Body of pancreas (tissue), 4 donors: ENCODE measurements around the gene FAM83F. TPM values are rescaled to one million over a fixed set of nuclear protein-coding genes. Genes with fewer than 3 reads are reported as not detected.

Source experiments
- ATAC-seq: fragments of 150-250 bp; one replicate; pipeline ENCODE4 v1.9.1; 2016
- DNase-seq, 4 donors: peaks; one replicate each; pipeline ENCODE4 v3.0.0-alpha.2; 2019
- H3K27ac ChIP-seq, 4 donors: fragments of 200-600 bp; sonication (generic); 1 replicate in 3 of 4; 2 replicates in 1 of 4; pipeline versions ENCODE4 v1.5.1 to v1.6.1; 2016 to 2019; ENCODE audit warnings: mild to moderate bottlenecking in 1 of 4, mixed read lengths in 1 of 4, moderate library complexity in 1 of 4
- H3K27me3 ChIP-seq, 2 donors: fragments of 200-600 bp; sonication (generic); one replicate each; pipeline ENCODE4 v1.6.0; 2016; ENCODE audit warnings: mild to moderate bottlenecking in 1 of 2
- H3K36me3 ChIP-seq, 2 donors: fragments of 200-600 bp; sonication (generic); replicated peaks in 1 of 2; 2 replicates each; pipeline ENCODE4 v1.5.1; 2016; ENCODE audit warnings: low read depth in 2 of 2; ENCODE audit not compliant: insufficient read depth in 1 of 2
- H3K4me1 ChIP-seq: fragments of 200-600 bp; sonication (generic); one replicate; pipeline ENCODE4 v1.6.0; 2016
- H3K4me3 ChIP-seq, 2 donors: fragments of 200-600 bp; sonication (generic); 1 replicate in 1 of 2; 2 replicates in 1 of 2; pipeline ENCODE4 v1.5.1; 2016 to 2019
- H3K9me3 ChIP-seq, 3 donors: fragments of 200-600 bp; sonication (generic); 1 replicate in 2 of 3; 2 replicates in 1 of 3; pipeline ENCODE4 v1.5.1; 2016
- POLR2A ChIP-seq, 3 donors: fragments of 450-650 bp; IDR thresholded peaks; one replicate each; pipeline ENCODE4 v1.6.1; 2016; ENCODE audit warnings: antibody characterized with exemption in 3 of 3, mild to moderate bottlenecking in 2 of 3
- WGBS, 2 donors: methylation state at CpG; one replicate each; pipeline ENCODE4 v1.1.5; 2017; 5-methylcytosine and 5-hydroxymethylcytosine counted together
- intact Hi-C: fragments of 100-400 bp; cut with DNase I; formaldehyde crosslinking; loops from one replicate; pipeline ENCODE4 v1.15.1; 2023
- total RNA-seq, 2 donors: library from RNA; depleted of rRNA; stranded (reverse); fragments of >200 nt; gene quantifications; one replicate each; pipeline ENCODE4 v1.1.0, GENCODE V29; 2016
- TF ChIP-seq, protein P1 (sequence below), 7 experiments: fragments of 450-650 bp in 4 of 7; fragments of 200-600 bp in 3 of 7; sonication (generic) in 3 of 7; IDR thresholded peaks; one replicate each; pipeline ENCODE4 v1.5.1; 2016 to 2019; ENCODE audit warnings: antibody characterized with exemption in 7 of 7

Gene FAM83F
- total RNA-seq, 2 donors from 2014 or later, result 8.9 to 9.1 TPM

DNA sequence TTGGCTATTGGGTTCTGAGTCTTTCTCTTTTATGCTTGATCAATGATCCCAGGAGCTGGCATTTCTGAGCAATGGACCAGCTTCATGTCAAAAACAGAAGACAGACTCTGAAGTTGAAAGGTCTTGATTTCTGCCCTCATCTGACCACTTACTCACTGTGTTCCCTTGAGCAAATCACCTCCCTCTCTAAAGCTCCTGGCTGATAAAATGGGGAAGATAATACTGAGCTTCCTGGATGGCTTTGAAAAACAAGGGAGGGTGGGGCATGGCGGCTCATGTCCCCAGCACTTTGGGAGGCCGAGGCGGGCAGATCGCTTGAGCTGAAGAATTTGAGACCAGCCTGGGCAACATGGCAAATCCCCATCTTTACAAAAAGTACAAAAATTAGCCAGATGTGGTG lies 6.4 kb downstream of the FAM83F start:
- Histone ChIP-seq H3K9me3 (no peaks in the 10 kb centered on the region), H3K4me1 (peaks cover 69% of the 10 kb centered on the region), H3K27ac (no peak overlapping the region), H3K4me3 (no peak overlapping the region), H3K27me3 (no peaks in the 10 kb centered on the region), H3K36me3 (no peaks in the 10 kb centered on the region)
- ATAC-seq (no peak), DNase-seq (no peak)
- intact Hi-C loops, result no loop called here
- 94 to 97% methylated on average over 4 of the region's 4 CpGs for WGBS, 2 donors
- TF ChIP-seq, protein P1, sequence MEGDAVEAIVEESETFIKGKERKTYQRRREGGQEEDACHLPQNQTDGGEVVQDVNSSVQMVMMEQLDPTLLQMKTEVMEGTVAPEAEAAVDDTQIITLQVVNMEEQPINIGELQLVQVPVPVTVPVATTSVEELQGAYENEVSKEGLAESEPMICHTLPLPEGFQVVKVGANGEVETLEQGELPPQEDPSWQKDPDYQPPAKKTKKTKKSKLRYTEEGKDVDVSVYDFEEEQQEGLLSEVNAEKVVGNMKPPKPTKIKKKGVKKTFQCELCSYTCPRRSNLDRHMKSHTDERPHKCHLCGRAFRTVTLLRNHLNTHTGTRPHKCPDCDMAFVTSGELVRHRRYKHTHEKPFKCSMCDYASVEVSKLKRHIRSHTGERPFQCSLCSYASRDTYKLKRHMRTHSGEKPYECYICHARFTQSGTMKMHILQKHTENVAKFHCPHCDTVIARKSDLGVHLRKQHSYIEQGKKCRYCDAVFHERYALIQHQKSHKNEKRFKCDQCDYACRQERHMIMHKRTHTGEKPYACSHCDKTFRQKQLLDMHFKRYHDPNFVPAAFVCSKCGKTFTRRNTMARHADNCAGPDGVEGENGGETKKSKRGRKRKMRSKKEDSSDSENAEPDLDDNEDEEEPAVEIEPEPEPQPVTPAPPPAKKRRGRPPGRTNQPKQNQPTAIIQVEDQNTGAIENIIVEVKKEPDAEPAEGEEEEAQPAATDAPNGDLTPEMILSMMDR (IDR thresholded peaks at IDR 0.05), result no peak
- no peak for TF ChIP-seq POLR2A (IDR thresholded peaks at IDR 0.05)

DNA sequence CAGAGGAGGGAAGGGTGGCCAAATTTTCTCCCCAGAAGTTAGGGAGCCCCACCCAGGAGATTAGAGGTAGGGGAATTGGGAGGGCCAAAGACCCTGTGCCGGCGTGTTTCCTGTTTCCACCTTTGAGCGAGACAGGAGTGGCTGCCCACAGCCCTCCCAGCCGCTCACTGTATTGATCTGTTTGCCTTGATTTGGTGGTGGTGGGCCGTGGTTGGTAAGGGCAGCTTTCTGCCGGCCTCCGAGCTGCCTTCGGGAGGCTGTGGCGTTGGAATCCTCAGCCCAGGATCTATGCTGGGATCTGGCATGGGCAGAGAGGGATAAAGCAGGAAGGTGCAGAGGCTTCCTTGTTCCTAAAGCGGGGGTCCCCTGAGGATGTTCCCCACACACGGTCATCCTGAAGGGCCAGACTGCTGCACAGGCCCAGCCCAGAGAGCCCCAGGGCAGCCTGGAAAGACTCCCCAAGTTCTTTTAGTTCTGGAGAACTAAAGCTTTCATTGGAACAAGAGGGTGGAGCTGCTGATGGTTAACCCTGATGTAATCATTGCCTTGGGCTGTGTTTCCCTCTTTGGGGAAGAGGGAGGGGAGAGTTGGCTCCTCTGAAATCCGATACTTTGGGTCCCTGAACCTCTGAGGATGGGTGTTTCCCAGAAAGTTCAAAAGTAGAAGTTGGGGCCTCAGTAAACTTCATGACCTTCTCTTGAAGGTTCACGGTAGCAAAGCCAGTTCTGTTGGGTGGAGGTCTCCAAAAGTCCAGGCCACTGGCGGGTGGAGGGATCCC lies 7.2 kb downstream of the FAM83F start:
- Histone ChIP-seq H3K4me1 (peaks cover 60% of the 10 kb centered on the region), H3K27ac (no peak overlapping the region), H3K9me3 (no peaks in the 10 kb centered on the region), H3K36me3 (no peaks in the 10 kb centered on the region), H3K27me3 (no peaks in the 10 kb centered on the region), H3K4me3 (no peak overlapping the region)
- ATAC-seq, result no peak
- intact Hi-C loops, result no loop called here
- DNase-seq, result no peak
- TF ChIP-seq POLR2A (IDR thresholded peaks at IDR 0.05), result no peak
- TF ChIP-seq, protein P1 (IDR thresholded peaks at IDR 0.05), result no peak
- WGBS, 2 donors, result 72% methylated on average over 11 to 14 of the region's 14 CpGs

DNA sequence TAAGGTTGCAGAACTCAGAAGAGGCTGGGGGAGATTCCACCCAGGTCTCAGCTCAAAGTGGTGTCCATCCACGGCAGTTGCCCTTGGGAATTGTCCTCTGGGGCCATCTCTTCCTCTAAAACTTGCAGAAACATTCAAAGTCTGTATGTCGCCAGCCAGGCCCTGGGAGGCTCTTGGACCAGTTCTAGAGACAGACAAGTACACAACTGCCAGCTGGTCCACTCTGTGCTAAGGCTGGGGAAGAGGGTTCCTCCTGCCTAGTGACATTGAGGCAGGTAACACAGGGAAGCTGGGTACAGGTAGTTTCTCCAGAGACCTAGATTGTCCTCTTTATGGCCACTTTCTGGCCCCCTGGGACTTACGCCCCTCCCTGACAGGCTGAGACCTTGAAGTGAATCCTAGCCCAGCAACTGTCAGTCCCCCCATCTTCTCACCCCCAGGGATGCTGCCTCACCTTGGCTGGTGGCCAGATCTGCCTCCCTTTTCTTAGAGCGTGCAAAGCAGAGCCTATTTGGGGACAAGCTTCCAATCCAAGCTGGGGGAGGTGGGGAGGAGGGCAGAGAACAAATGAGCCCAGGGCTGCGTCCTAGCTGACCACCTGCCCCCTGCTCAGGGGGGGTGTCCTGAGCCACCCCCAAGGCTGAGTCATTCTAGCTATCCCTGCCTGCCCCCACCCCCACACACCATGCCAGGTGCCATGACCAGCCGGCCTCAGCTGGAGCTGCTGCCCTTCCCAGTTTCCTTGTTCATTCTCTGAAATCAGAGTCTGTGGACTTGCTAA lies 8.4 kb downstream of the FAM83F start:
- intact Hi-C loops, result no loop called here
- Histone ChIP-seq H3K27ac (no peak overlapping the region), H3K27me3 (no peaks in the 10 kb centered on the region), H3K36me3 (no peaks in the 10 kb centered on the region), H3K4me3 (no peak overlapping the region), H3K9me3 (no peaks in the 10 kb centered on the region), H3K4me1 (peaks cover 49% of the 10 kb centered on the region)
- TF ChIP-seq, protein P1 (IDR thresholded peaks at IDR 0.05), result no peak
- no peak for TF ChIP-seq POLR2A (IDR thresholded peaks at IDR 0.05)
- DNase-seq (no peak), ATAC-seq (no peak)
- WGBS, 2 donors, result 75 to 84% methylated on average over 5 to 6 of the region's 6 CpGs

DNA sequence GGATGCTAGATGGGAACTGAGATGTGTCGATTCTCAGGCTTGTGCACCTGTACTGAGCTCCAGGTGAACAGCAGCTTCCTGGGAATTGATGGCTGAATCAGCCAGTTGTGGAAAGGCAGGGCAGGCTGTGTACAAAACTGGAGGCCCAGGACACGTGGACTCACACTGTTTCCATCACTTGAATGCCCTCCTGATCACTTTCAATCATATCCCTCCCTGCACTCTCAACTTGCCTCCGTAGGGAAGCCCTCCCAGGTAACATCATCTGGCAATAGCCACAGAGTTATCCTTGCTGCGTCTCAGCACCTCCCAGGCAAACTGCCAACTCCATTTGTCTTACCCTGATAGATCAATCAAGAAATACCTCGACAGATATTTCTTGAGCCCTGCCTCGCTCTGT lies 10.1 kb downstream of the FAM83F start:
- Histone ChIP-seq H3K4me3 (no peak overlapping the region), H3K27me3 (no peaks in the 10 kb centered on the region), H3K36me3 (no peaks in the 10 kb centered on the region), H3K9me3 (no peaks in the 10 kb centered on the region), H3K27ac (no peak overlapping the region), H3K4me1 (peaks cover 46% of the 10 kb centered on the region)
- intact Hi-C loops, result no loop called here
- 62 to 65% methylated on average over 6 of the region's 6 CpGs for WGBS, 2 donors
- no peak for ATAC-seq
- no peak for DNase-seq
- TF ChIP-seq POLR2A (IDR thresholded peaks at IDR 0.05), result no peak
- TF ChIP-seq, protein P1 (IDR thresholded peaks at IDR 0.05), result no peak
